DMS114 treated with DMSO at 0.1 percent for 48 hours (cell line): Measurements from ENCODE around the gene HMOX1.
"Not testable (repeated sequence)": the region's sequence is repeated elsewhere in the genome, so short reads cannot be mapped to it uniquely, and the experiment has no call there.

Experiments
- DNase-seq: peaks from one replicate; lab custom pipeline; 2025; ENCODE audit not compliant: unreplicated experiment; lab: John Stamatoyannopoulos, UW

Gene HMOX1

GRCh38 chr22:35430897-35431322 lies 50.0 kb downstream of the HMOX1 start:
- peak; percentile 16 for DNase-seq

DNA sequence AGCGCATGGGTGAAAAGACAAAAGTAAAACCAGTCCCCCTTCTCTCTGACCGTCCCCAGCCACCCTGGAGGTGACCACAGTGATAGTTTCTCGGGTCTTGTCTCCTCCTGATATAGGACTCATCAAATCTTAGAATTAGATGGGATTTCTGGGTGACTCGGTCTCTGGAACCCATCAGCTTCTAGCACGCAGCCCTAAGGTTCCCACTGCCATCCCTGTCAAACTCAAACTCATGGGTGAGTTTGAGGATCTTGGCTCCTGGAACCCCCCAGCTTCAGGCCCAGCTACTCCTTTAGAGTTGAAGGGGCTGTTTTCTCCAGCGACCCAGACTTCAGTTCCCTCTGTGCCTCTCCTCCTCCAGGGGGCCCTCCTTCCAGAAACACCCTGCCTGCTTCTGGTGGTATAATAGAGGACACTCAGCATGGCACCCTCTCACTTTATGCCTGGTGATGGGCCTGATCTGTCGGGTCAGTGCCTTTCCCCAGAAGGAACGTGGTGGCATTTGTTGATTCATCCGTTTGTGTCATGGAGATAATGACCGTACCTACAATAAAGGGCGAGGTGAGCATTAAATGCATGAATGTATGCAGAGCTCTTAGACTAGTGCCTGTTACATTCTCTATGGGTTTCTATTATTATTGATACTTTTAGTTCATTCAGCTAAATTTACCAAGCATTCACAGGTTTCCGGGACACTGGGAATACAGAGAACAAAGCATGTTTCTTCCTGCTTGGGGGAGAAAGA lies 50.8 kb downstream of the HMOX1 start:
- DNase-seq = no peak

GRCh38 chr22:35432228-35432905 lies 51.5 kb downstream of the HMOX1 start:
- no peak for DNase-seq

DNA sequence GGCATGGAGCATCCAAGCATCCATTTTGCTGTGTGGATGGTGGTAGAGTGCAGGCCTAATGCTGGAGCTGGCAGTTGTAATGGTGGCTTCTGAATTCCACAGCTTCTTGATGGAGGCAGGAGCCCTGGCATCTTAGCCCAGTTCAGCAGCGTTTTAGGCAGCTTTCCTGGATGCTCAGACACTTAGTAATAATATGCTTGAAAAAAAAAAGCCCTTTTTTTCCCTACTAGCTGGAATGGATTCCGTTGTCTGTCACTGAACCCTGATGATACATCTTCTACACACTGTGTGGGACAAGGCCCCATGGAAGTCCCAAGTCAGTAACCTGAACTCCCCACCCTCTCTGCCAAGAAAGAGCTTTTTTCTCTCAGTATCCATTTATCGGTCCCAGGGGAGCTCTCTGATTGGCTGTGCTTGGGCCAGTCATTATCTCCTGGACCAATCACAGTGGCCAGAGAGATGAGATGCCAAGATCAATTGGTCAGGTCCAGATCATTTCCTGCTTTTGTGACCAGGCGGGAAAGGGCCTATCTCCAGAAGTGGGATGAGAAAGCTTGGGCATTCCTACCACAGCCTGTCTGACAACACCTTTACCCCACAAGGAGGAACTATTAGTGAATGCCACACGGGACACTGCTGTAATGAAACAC lies 53.3 kb downstream of the HMOX1 start:
- no peak for DNase-seq

GRCh38 chr22:35435201-35435740 lies 54.4 kb downstream of the HMOX1 start:
- no peak for DNase-seq

DNA sequence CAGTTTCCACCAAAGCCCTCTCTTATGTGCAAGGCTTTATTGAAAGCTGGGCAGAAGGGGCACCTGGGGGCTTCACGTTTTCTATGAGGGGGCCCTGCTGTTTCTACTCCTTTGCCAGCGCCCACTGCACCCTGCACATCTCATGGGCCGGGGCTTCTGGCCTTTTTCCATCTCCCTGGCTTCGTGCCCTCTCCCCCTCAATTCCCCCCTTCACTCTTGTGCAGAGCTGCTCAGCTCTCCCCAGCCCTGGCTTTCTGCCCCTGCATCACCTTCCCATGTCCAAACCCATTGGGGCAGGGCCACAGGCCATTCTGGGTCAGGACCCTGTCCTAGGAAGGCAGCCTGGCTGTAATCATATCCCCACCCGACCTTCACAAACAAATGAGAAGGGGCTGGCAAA lies 55.5 kb downstream of the HMOX1 start:
- no peak for DNase-seq

DNA sequence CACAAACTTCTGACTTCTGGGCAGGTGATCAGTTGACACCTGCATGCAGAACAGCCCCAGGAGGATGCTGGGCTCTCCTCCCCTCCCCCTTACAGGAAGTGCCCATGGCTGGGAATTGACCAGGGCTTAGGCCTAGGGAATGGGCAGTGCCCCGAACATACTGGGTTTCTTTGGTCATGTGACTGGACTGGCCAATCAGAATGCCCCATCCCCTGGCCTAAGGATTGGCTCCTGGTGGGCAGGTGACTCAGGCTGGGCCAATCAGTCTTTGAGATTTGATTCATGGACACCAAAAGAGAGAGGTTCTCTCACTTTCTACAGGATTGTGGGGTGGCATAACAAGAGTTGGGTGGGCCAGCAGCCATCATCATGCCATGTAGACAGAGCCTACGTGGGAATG lies 56.2 kb downstream of the HMOX1 start:
- DNase-seq = no peak

GRCh38 chr22:35438673-35439364 lies 57.9 kb downstream of the HMOX1 start:
- not testable (repeated sequence) for DNase-seq

DNA sequence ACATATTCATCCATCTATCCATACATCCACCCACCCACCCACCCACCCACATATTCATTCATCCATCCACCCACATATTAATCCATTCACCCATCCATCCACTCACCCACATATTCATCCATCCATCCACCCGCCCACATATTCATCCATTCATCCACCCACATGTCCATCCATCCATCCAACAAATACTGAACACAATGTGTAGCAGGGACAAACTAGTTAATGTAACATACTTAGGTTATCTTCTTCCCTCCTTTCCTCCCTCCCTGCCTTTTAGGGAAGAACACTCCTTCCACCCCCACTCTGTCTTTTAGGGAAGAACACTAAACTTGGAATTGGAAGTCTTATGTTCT lies 58.4 kb downstream of the HMOX1 start:
- DNase-seq = no peak

DNA sequence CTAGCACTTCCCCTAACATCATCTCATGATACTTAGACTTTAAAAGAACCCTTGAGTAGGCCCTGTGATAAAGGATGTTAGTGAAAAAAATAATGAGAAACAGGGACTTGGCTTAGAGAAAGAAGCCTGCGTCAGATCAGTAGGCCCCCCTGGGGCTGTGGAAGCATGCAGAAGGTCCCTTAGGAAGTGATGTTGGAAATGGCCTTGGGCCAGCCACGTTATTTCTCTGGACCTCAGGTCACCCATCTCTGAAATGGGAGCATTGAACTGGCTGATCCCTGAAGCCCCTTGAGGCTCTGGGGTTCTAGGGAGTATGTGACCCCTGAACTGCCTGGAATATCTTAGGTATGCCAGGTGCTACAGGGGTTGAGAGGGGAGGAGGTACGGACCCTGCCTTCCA lies 59.2 kb downstream of the HMOX1 start:
- DNase-seq = no peak

DNA sequence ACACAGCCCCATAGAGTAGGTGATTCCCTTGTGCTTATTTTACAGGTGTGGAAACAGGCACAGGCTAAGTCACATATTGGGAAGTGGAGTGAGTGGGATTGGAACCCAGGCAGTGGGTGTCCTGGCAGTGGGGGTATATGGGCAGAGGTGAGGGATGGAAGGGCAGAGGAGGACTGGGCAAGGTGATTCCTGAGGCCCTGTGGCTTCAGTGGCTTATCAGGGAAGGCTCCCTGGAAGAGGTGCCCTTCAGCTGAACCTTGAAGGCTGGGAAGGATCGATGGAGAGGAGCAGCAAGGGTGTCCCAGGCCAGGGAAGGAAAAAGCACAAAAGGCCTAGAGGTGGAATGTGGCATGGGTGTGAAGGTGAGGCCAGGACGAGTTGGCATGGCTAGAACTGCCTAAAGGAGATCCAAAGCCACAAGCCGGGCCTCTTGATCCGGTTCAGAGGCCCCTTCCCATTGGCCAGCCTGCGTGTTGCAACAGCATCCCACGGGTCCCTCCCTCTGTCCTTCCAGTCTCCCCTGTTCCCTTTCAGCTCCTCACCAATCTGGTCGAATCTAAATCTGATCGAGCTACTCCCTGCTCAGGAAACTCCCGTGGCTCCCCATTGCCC lies 60.7 kb downstream of the HMOX1 start:
- no peak for DNase-seq

DNA sequence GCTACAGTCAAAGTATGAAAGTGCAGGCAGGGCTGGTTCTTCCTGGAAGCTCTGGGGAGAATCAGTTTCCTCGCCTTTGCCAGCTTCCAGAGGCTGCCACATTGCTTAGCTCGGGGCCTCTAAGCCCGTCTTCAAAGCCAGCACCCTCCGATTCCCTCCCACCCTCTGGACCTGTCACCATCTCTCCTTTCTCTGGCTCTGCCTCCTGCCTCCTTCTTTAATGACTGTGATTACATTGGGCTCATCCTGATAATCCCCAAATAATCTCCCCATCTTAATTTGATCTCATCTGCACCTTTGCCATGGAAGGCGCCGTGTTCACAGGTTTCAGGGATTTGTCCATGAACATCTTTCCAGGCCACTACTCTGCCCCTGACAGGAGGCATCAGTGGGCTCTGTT lies 61.6 kb downstream of the HMOX1 start:
- DNase-seq = no peak

DNA sequence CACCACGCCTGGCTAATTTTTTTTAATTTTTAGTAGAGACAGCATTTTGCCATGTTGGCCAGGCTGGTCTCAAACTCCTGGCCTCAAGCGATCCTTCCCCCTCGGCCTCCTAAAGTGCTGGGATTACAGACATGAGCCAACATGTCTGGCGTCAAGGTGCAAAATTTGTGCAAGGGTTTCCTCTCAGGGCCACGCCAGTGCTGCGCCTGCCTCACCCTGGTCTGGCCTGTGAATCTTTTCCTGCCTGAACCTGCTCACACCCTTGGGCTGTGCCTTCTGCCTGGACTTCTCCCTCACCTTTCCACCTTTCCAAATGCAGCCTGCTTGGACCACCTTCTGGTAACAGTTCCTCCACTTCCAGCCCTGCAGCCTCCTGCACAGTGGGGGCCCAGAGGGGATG lies 62.4 kb downstream of the HMOX1 start:
- no peak for DNase-seq
